Endothelial cell of hepatic sinusoid (primary cell): ENCODE data around the gene SNTB2.

Source experiments
- in situ Hi-C: cut with HindIII; loops from 2 replicates; pipeline ENCODE4 v1.10.0; 2017; ENCODE audit warnings: low sequenced_read_pairs

SNTB2 gene

DNA sequence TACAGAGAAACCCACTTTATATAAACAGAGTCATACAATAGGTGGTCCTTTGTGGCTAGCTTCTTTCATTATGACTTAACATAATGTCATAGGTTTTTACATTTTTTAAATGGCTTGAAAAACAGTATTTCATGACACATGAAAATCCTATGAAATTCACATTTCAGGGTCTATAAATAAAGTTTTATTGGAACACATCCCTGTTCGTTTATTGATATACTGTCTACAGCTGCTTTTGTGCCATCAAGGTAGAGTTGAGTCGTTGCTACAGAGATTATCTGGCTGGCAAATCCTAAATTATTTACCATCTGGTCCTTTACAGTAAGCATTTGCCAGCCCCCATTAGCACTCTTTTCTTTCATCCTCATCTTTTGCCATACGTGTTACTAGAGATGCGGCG, 126.5 kb downstream of the SNTB2 start:
- in situ Hi-C loops: no loop called here

DNA sequence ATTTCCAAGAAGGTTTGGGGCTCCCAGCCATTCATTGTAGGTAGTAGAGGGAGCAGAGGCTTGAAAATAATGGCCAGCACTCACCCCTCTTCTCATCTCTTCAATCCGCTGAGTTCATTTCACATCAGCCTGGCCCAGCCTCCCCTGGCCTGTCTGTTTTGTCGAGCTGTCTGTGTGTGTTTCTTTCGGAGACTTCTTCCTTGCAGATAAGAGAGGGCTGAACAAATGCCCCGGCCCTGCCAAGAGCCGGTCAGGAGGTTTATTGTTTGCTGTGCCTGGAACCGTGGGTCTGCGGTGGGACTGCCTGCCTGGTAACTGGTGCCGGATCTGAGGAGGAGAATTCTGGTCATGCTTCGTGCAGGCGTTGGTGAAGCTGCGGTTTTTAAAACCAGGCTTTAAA, 127.6 kb downstream of the SNTB2 start:
- in situ Hi-C loops: no loop called here

- in situ Hi-C loops: no loop called here
Observed at GRCh38 chr16:69315486-69316311, 128.7 kb downstream of the SNTB2 start.

DNA sequence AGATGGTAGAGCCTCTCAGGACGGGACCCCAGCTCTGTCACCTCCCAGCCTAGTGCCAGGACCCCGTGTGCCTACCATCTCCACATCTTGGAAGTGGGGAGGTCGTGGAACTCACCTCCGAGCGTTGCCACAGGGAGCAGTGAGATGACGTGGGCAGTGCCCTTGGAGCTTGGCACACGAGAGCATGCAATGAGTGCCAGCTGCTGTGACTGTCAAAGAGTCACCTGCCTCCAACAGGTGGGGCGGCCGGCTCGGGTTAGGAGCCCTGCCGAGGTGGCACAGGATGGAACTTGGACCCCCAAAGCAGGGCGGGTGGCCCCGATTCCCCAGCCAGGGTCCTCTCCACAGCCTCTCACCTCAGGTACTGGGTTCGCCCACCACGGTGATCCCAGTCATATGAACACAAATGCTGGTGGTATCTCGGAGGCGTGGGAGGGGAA, 129.7 kb downstream of the SNTB2 start:
- in situ Hi-C loops: no loop called here

GRCh38 chr16:69318177-69318910, 131.4 kb downstream of the SNTB2 start:
- in situ Hi-C loops: no loop called here

DNA sequence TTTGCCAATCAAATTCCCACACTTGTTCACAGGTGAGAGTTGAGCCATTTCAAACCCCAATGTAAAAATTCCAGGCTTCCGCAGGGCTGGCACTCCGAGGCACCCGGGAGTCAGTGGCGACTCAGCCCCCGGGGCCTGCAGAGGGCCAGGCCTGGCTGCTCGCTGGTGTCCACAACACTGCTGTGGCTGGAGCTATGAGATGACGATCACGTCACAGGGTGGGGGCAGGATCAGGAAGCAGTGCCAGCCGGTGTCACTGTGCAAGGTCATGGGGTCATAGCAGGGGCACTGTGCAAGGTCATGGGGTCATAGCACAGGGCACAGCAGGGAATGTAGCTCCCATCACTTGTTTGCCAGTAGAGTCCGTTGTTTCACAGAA, 131.9 kb downstream of the SNTB2 start:
- in situ Hi-C loops: no loop called here

DNA sequence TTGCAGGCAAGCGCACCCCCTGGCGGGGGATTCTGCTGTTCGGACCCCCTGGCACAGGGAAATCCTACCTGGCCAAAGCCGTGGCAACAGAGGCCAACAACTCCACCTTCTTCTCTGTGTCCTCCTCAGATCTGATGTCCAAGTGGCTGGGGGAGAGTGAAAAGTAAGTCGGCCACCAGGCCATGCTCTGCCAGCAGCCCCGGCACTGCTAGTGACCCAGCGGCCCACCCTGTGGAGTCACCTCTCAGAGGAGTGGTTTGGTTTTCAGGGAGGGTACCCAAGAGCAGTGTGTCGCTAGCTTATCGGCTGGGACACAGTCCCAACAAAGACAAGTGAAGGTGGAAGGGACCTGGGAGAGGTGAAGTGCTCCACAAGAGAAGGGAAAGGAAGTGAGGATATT, 132.4 kb downstream of the SNTB2 start:
- in situ Hi-C loops: no loop called here

DNA sequence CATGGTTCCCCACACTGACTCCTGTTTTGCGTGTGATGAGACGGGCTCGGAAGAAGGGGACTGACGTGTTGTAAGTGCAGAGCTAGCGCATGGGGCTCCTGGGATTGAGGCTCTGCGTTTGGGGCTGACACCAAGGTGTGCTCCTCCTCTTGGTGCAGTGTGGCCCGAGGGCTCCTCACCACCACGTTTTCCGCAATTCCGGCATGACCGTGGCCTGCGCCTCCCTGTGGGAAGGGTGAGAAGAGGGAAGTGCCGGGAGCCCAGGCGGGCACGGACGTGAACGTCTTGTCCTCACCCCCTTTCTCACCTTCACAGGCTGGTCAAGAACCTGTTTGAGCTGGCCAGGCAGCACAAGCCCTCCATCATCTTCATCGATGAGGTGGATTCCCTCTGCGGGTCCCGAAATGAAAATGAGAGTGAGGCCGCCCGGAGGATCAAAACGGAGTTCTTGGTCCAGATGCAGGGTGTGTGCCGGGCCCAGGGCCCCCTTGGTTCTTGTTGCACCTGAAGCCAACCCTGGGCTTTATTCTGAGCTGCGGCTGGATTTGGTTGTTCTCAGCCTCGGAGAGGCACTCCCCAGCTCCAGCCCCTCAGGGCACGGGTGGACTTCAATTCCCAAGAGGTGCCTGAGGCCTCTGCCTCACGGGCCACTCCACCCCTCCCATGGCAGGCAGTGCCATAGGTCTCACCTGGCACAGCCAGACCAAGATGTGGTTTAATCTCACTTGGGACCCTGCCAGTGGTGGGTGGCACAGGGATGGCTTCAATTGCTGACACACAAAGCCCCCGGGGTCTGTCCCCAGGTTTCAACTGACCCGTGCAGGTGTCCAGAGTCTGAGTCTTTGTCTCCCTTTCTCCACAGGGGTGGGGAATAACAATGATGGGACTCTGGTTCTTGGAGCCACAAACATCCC, 133.1 kb downstream of the SNTB2 start:
- in situ Hi-C loops: no loop called here

GRCh38 chr16:69320740-69321073, 133.7 kb downstream of the SNTB2 start:
- in situ Hi-C loops: no loop called here

DNA sequence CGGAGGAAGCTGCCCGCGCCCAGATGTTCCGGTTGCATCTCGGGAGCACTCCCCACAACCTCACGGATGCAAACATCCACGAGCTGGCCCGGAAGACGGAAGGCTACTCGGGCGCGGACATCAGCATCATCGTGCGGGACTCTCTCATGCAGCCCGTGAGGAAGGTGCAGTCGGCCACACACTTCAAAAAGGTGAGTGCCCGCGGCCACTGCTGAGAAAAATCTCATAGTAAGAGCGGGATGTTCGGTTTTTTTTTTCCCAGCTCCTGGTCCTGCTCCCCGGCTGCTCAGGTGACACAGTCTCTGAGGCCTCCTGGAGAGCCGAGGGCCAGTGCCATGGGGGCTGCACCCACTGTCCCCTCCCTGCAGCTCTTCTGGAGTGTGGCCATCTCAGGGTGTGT, 134.1 kb downstream of the SNTB2 start:
- in situ Hi-C loops: no loop called here

DNA sequence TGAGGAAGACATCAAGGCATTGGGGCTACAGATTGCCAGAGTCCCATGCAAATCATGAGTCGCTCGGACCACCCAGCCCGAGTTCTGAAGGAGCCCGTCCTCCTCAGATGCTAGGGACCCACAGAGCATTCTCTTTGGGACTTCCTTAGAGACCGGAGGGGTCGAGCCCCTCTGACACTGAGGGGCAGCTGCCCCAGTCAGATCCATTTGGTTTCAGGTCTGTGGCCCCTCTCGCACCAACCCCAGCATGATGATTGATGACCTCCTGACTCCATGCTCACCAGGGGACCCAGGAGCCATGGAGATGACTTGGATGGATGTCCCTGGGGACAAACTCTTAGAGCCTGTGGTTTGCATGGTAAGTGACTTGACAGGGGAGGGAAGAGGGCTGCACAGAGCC, 135.4 kb downstream of the SNTB2 start:
- in situ Hi-C loops: no loop called here

- in situ Hi-C loops: no loop called here
Observed at GRCh38 chr16:69323415-69323814, 136.5 kb downstream of the SNTB2 start.

DNA sequence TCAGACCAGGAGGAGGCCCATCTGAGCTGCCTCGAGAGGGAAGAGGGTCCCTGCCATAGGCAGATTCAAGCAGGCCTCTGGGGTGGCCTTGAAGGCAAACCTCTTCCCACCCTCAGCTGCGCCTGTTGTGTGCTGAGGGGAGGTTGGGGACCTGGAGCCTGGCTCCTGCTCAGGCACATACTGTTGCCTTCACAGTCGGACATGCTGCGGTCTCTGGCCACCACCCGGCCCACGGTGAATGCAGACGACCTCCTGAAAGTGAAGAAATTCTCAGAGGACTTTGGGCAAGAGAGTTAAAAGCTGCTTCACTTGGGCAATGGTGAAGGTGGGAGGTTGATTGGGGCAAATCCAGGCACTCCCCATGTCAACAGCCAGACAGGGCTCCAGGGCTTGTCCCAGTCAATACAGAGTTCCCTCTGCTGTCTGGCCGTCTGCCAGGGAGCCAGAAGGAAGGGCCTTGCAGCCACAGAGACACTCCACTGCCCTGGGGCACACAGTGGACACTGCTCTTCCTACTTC, 137.1 kb downstream of the SNTB2 start:
- in situ Hi-C loops: no loop called here

- in situ Hi-C loops: loop anchor here (5.0 kb wide), 1 partner anchor 97 kb away; no protein-coding TSS in a partner anchor
Observed at GRCh38 chr16:69324585-69325253, 137.8 kb downstream of the SNTB2 start.

DNA sequence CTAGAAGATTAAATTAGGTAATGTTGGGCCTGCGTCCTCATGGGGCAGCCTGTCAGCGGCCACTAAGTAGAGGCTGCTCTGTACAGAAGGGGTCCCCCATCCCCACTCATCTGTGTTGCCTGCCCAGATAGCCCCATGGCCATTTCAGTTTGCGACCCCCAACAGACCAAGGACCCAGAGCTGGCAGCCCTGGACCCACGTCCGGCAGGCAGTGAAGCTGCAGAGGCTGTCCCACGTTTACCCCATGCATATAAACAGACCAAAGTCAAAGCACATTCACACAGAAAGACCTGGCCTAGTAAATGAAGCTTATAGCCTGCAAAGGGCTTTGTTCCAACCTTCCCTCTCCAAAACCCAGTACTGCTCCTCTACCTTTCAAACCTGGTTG, 138.8 kb downstream of the SNTB2 start:
- in situ Hi-C loops: loop anchor here (5.0 kb wide), 1 partner anchor 98 kb away; no protein-coding TSS in a partner anchor

DNA sequence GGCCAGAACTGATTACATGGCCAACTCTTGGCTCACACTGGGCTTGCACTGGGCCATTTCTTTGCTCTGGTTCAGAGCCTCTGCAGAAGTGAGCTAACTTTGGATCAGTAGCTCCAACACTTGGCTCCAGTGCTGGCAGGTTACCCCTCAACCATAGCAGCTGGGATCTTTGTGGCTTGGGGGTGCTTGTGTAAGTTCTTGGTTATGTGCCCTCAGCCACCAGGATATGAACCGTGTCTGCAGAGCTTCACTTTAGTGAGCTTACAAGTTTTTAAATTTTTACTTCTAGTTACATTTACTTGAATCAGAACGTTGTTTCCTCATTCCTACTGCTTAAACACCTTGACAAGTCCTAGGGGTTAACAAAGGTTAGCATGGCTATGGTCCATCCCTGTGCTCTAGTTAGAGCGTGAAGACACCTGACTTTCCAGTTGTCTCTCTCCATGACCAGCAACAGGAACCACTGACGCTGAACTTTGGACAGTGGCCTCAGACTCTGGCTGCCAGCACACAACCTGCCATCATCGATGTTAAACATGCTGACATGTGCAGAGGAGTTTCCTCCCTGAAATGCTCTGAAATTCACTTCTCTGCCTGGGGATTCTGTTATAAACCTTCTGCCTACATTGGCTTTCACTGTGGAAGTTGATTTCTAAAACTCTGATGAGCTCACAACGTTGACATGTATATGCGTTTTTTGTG, 139.4 kb downstream of the SNTB2 start:
- in situ Hi-C loops: loop anchor here (5.0 kb wide), 1 partner anchor 99 kb away; no protein-coding TSS in a partner anchor

DNA sequence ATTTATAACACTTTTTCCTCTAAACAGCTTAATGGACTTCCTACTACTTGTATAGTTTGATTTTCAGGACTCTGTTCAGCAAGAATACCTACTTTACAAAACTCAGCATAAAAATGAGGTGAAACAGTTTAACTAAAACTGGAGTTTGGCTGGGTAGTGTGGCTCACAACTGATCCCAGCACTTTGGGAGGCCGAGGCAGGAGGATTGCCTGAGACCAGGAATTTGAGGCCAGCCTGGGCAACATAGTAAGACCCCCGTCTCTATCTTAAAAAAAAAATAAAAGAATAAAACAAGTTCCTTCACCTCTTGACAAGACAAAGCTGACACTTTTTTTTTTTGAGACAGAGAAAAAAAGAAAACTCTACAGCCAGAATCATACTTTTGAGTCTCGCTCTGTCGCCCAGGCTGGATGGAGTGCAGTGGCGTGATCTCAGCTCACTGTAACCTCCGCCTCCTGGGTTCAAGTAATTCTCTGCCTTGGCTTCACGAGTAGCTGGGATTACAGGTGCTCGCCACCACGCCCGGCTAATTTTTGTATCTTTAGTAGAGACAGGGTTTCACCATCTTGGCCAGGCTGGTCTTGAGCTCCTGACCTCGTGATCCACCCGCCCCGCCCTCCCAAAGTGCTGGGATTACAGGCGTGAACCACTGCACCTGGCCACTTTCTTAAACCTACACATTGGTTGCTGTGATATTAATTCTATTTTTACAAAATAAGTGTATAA, 140.8 kb downstream of the SNTB2 start:
- in situ Hi-C loops: loop anchor here (5.0 kb wide), 1 partner anchor 100 kb away; no protein-coding TSS in a partner anchor

GRCh38 chr16:69328854-69329316, 141.9 kb downstream of the SNTB2 start:
- in situ Hi-C loops: loop anchor here (5.0 kb wide), 1 partner anchor 102 kb away; no protein-coding TSS in a partner anchor
